GM21515 (cell line): Measurements from ENCODE around the gene HMGCS1.
"Not testable (repeated sequence)": the region's sequence is repeated elsewhere in the genome, so short reads cannot be mapped to it uniquely, and the experiment has no call there.

ENCODE experiments used
- ATAC-seq: cut with Tn5 transposase; IDR thresholded peaks from one replicate; pipeline ENCODE4 v1.9.1; 2021; ENCODE audit not compliant: unreplicated experiment

Gene HMGCS1

DNA sequence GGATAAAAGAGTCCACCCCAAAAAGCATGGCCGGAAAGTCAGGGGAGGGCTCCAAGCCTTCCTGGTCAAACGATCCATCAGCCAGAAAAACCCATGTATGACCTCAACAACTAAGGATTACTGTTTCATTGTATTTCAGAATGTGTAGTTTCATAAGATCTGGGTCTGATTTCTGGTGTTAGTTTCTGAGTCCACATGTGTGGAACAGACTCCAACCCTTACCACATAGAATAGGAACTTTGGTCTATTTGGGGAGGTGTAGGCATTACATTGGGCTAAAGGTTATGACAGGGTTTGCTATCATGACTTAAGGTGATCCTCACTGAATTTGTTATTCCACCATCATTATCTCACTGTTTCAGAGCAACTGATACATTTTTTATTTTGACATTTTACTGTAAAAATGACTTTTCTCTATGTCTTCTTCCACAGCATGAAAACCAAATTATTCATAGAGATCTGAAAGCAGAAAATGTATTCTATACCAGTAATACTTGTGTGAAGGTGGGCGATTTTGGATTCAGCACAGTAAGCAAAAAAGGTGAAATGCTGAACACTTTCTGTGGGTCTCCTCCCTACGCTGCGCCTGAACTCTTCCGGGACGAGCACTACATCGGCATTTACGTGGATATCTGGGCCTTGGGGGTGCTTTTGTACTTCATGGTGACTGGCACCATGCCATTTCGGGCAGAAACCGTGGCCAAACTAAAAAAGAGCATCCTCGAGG lies 33.5 kb downstream of the HMGCS1 start:
- no peak for ATAC-seq

DNA sequence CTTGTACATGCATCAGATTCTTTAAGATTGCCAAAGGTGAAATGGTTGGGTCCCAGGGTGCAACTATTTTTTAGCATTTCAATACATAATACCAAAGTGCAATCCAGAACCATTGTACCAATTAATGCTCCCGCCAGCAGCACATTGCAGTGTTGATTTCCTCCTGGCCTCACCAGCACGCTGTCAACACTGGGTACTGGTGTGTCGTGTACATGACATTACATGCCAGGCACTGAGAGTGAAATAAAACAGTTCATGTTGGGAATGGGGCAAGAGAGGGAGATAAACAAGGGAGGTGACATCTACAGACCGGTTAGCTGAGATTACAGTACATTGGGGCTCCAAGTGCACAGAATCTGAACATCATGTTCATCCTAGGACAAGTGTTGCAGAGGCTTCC lies 37.8 kb downstream of the HMGCS1 start:
- ATAC-seq, result no peak

DNA sequence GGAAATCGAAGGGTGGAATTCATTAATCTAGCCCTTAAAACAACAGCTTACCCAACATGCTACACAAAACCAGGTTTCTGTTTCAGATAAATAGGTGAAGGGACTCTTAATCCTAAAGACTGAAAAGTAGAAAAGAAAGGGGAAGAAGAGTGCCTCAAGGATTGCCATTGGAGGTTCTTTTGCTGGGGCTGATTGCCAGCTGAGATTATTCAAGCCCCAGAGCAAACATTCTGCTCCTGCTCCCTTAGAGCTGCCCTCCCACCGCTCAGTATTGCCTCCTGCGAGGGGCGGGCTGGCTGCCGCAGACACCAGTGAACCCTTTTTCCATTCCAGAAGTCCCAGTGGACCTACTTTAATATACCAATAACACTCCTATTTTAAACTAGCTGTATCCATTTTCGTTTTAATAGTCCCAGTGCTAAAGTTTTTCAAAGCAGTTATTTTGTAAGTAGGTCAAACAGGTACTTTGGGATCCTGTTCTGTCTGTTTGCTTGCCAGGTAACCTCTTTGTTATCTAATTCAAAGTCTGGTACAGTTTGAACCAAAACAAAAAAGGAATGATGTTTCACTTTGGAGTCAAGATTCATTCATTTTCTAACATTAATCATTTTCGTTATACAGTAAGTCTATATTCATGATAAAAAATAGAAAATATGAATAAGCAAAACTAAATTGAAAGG lies 38.6 kb downstream of the HMGCS1 start:
- no peak for ATAC-seq

DNA sequence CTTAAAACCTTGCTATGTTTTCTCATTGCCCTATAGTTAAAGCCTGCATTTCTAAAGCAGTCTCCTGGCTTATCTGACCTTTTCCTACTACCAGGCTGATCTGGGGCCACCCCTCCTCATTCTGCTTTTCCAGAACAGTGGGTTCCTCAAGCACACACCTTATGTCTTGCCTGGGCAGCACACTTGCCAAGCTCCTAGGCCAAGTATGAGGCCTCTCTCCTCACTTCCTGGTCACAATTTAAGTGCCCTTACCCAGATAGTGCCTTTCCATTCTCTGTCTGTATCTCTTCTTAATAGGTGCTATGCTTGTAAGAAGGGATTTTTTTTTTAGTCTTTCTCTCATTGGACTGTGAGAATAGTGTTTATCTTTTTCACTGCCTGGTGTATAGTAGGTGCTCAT lies 39.7 kb downstream of the HMGCS1 start:
- no peak for ATAC-seq

DNA sequence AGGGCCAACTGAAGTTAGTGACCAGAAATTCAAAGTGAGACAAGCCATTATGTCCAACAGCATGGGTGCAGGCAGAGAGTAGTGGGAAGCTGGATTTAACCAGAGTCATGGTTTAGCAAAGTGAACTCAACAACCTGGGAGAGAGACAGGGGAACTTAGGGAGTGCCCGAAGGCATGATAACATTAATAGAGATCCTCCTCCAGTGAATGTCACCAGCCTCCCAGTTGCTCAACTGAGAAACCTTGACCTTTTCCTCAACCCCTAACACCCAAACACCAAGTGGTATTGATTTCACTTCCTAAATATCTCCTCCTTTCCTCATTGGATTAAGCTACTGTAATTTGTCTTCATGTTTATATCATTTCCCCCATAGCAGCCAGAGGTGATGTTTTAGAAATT lies 42.6 kb downstream of the HMGCS1 start:
- no peak for ATAC-seq

DNA sequence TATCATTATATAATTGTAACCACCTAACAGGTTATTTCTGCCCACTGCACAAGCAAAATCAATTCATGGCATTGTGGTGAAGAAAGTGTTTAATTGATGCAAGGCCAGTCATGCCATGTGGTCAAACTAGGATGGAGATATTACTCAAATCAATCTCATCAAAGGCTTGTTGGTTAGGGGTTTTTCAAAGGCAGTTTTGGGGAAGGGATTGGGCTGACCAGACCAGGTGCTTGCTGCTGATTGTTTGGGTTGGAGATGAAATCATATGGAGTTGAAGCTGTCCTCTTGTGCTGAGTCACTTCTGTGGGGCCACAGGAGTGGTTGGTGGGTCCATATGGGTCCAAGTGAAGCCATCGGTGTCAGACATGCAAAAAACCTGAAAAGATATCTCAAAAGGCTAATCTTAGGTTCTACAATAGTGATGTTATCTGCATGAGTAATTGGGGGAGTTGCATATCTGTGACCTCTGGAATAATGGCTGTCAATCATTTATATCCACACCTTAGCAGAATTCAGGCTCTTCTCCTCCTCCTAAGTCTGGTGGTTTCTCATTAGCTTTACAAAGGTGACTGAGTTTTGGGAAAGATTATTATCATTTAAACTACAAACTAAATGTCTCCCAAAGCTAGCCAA lies 44.9 kb downstream of the HMGCS1 start:
- peak; percentile 63 for ATAC-seq

DNA sequence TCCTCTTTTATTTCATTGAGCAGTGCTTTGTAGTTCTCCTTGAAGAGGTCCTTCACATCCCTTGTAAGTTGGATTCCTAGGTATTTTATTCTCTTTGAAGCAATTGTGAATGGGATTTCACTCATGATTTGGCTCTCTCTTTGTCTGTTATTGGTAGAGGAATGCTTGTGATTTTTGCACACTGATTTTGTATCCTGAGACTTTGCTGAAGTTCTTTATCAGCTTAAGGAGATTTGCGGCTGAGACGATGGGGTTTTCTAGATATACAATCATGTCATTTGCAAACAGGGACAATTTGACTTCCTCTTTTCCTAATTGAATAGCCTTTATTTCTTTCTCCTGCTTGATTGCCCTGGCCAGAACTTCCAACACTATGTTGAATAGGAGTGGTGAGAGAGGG lies 50.9 kb downstream of the HMGCS1 start:
- not testable (repeated sequence) for ATAC-seq

DNA sequence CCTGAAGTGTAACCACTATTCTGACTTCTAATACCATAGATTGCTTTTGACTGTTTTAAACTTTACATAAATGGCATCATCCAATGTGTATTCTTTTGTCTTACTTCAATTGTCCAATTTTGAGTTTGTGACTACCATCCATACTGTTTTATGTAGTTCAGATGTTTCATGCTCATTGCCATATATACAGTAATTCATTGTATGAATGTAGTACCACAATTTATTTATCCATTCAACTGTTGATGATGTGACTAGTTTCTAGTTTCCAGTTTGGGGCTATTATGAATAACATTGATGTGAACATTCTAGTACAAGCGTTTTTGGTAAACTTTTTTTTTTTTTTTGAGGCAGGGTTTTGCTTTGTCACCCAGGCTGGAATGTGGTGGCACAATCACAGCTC lies 55.1 kb downstream of the HMGCS1 start:
- ATAC-seq, result no peak

DNA sequence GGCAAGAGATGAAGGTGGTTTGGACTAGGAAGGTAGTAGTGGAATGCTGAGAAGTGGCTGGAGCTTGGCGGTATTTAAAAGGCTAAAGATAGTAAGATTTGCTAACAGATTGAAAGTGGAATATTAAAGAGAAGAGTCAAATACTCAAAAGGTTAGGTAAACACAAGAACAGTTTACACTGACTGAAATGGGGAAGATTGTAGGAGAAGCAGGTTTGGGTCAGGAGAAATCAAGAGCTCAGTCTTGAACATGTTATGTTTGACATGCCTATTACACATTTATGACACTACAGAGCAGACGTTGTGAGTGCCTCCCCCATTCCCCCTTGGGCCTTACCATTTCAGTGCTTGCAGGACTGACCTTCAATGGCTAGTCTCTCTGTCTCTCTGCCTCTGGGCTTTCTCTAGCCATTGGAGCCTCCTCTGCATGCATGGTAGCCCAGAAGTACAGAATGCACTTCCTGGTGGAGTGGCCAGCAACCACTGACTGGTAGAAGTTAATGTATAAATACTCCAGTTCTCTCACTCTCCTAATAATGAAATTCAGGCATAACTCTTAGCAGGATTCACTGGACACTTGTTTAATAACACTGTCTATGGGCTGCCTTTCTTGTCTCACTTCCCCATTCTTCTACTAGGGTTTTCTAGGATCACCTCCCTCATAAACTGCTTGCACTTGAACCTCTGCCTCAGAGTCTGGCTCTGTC lies 56.8 kb downstream of the HMGCS1 start:
- no peak for ATAC-seq

DNA sequence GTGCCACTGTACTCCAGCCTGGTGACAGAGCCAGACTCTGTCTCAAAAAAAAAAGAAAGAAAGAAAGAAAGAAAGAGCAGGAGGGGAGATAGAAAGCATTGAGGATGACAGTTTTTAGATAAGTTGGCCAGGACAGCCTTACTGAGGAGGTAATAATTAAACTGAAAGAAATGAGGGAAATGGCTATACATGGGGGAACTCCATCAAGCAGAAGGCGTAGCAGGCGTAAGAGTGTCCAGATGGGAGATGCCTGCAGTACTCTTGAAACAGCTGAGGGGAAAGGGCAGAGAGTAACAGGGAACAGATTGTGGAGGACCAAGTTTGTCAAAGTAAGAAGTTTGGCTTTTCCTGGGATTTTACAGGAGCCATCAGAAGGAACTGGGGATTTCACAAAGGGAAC lies 57.5 kb downstream of the HMGCS1 start:
- ATAC-seq, result no peak

DNA sequence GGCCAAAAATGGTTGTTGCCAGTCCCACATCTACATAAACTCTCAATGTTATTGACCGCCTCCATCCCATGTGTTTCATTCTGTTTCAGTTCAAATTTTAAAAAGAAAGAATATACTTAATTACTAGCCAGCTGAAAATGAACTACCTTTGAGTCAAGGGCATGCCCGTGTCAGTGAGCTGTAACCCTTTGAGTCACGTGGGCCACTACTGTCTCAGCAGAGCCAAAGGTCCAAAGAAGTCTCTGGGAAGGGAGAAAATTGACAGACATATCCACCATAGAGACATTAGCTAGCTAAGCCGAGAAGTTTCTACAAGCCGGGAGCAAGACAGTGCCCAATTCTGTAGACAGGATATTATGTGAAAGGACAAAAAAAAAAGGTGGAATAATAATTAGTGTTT lies 61.5 kb downstream of the HMGCS1 start:
- no peak for ATAC-seq

DNA sequence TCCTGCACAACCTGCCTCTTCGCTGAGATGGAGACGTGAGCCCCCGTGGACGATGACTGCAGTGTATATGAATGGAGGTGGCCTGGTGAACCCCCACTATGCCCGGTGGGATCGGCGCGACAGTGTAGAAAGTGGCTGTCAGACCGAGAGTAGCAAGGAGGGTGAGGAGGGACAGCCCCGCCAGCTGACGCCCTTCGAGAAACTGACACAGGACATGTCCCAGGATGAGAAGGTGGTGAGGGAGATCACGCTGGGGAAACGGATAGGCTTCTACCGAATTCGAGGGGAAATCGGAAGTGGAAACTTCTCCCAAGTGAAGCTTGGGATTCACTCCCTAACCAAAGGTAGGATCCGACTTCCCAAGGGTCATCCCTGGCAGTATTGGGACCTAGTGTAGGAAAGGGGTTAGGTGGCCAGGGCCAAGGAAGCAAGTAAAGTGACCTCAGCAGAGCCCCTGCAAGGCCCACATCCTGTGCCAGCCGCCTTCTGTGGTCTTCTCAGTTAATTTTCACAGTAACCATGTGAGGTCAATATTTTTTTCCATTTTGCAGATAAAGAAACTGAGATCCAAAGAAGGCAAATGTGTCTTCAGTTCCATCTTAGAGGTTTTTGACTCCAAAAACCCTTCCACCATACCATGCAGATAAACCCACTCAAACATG lies 67.4 kb downstream of the HMGCS1 start:
- ATAC-seq, result no peak

DNA sequence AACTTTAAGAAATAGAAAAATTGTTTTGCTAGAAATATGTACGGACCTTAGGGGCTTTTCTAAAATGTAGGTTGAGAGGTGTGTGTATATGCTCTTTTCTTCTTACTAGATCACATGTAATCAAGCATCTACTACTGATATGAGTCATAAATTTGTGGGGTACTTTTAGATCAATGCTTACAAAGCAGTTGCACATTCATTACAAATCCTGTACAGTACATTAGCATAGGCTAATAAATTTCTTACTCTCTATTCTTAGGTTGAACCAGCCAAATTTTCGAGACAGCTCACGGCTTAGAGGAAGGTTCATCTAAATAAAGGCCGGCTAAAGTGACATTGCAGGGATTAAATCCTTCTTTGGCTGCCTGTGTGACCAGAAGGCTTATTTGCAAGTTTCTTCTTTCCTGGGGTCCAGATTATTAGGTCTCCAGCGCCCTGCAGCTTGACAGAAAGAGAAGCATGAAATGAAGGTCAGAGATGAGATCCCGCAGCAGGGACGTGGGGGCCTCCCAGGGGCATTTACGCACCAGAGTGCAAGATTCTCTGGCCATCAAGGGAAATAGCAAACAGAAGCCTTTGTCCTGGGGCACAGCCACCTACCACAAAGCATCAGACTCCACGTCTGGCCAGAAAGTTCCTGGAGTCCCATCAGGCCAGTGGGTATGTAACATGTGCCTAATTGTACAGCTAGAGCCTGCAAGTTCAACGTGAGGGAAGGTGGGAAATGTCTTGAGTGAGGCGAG lies 68.2 kb downstream of the HMGCS1 start:
- peak; percentile 63 for ATAC-seq

DNA sequence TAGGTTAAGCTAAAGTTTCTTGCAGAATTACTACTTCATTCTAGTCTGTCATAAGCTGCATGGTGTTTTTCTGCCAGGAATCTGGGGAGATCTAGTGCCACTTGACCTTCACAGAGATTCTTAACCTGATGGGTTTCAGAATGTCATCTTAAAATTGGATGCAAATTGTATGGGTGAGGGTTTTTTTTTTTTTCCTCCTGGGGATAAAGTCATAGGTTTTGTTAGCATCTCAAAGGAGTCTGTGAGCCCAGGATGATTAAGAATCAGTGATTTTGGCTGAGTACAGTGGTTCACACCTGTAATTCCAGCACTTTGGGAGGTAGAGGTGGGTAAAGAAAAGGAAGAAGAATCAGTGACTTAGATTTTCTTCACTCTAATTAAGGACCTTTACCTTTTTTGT lies 69.9 kb downstream of the HMGCS1 start:
- no peak for ATAC-seq

DNA sequence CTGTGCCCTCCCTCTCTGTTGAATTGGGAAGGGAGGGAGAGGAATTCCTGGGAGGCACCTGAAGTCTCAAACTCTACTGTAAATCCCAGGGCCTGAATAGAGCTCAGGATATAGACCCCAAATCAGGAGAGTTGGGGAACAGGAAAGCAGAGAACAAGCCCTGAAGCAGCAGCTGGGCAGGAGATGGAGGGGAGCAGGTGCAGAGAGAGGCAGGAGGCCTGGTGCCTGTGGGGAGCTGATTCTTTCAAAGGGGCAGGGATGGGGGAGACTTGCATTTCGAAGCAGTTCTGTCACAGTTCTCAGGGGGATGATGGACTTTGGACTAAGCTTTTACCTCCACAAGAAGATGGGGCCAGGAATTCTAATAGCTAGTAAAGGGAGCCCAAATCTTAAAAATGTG lies 71.0 kb downstream of the HMGCS1 start:
- ATAC-seq, result no peak
